Measurements from ENCODE around the gene RMC1.

DNA sequence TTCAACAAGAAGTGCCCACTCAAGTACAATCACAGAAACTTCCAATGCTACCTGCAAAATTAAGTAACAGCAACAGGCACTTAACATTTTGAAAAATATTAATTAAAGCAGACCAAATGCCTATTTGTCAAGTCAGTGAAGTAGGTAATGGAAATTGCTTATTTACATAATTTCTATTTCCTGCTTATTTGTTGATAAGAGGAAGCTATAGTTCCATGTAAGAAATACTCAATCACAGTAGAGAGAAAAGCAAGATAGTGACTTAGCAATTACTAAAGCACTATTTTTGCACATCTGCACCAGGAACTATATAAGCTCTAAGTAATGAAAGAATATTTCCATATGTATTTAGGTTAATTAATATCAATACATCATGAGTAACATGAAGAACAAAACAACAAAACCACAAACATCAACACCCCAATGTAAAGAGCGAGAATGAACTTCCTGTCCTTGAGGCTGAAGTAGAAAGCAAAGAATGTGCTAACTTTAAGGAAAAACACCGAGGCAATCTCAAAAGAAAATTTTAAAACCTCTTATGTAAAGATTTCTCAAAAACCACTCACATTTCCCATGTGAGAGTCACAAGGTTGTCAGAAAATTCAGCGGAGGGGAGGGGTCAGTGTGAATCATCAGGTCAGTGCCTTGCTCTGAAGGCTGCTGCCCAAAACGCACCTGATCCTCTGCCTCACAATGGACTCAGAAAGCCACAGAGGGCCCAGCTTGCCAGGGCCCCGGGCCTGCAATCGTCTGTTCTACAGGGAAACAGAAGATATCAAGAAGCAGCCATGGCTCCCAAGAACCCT is 70.5 kb downstream of the RMC1 start:
- TF ChIP-seq, protein P1, sequence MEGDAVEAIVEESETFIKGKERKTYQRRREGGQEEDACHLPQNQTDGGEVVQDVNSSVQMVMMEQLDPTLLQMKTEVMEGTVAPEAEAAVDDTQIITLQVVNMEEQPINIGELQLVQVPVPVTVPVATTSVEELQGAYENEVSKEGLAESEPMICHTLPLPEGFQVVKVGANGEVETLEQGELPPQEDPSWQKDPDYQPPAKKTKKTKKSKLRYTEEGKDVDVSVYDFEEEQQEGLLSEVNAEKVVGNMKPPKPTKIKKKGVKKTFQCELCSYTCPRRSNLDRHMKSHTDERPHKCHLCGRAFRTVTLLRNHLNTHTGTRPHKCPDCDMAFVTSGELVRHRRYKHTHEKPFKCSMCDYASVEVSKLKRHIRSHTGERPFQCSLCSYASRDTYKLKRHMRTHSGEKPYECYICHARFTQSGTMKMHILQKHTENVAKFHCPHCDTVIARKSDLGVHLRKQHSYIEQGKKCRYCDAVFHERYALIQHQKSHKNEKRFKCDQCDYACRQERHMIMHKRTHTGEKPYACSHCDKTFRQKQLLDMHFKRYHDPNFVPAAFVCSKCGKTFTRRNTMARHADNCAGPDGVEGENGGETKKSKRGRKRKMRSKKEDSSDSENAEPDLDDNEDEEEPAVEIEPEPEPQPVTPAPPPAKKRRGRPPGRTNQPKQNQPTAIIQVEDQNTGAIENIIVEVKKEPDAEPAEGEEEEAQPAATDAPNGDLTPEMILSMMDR (IDR thresholded peaks at IDR 0.05): no peak
- no peak for TF ChIP-seq POLR2A (IDR thresholded peaks at IDR 0.05)

Measured in heart left ventricle (tissue), 13 donors.